AG10803 (cell line): ENCODE measurements around the gene ABHD3.
"Not testable (repeated sequence)": the region's sequence is repeated elsewhere in the genome, so short reads cannot be mapped to it uniquely, and the experiment has no call there.

Experiments
- DNase-seq: peaks from one replicate; pipeline ENCODE4 v3.0.0; 2010; ENCODE audit warnings: low read depth
- H3K4me3 ChIP-seq: 2 replicates; pipeline ENCODE4 v1.5.1; 2011; ENCODE audit warnings: mild to moderate bottlenecking, low read length, control low read depth
- CTCF ChIP-seq: conservative IDR thresholded peaks from 2 replicates; pipeline ENCODE4 v1.5.1; 2011; ENCODE audit warnings: mild to moderate bottlenecking, low read length, control low read depth, inconsistent platforms

ABHD3 gene

DNA sequence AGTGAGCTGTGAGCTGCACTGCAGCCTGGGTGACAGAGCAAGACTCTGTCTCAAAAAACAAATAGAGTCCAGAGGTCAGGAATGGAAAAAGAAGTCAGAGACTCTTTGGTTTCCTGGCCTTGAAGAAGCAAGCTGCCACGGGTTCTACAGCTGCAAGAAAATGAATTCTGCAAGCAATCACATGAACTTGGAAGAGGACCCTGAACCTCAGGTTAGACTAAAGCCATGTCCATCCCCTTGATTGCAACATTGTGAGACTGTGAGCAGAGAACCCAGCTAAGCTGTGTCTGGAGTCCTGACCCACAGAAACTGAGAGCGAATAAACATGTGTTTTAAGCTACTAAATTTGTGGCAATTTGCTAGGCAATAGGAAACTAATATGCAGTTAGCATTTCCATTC, 23.1 kb upstream of the ABHD3 start:
- DNase-seq = no peak
- no peak overlapping the region for H3K4me3 ChIP-seq
- no peak for TF ChIP-seq CTCF

DNA sequence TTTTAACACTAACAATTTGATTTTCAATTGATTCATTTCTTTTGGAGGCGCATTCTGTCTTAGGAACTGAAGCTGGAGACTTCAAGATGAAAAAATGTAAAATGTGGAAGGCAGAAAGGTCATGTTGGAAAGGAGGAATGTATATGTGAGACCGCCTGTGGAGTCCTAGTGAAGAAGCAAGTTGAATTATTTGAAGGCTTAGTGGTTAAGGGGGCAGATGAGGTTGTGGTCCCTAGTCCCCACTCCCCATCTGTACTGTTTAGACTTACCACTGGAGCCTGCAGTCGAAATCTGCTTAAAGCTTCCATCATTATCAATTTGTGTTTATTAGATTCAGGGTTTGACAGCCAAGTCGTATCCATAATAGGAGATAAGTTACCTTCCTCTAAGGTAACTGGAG, 20.6 kb upstream of the ABHD3 start:
- DNase-seq = no peak
- TF ChIP-seq CTCF = no peak
- no peak overlapping the region for H3K4me3 ChIP-seq

GRCh38 chr18:21722687-21723086, 18.1 kb upstream of the ABHD3 start:
- no peak for TF ChIP-seq CTCF
- no peak for DNase-seq
- no peak overlapping the region for H3K4me3 ChIP-seq

- H3K4me3 ChIP-seq = no peak overlapping the region
- no peak for DNase-seq
- TF ChIP-seq CTCF = no peak
Measured at GRCh38 chr18:21714474-21714873, 9.9 kb upstream of the ABHD3 start.

DNA sequence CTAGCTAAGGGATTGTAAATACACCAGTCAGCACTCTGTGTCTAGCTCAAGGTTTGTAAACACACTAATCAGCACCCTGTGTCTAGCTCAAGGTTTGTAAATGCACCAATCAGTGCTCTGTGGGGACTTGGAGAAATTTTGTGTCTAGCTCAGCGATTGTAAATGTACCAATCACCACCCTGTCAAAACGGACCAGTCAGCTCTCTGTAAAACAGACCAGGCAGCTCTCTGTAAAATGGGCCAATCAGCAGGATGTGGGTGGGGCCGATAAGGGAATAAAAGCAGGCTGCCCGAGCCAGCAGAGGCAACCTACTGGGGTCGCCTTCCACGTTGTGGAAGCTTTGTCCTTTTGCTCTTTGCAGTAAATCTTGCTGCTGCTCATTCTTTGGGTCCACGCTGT, 2.6 kb upstream of the ABHD3 start:
- not testable (repeated sequence) for H3K4me3 ChIP-seq, DNase-seq

DNA sequence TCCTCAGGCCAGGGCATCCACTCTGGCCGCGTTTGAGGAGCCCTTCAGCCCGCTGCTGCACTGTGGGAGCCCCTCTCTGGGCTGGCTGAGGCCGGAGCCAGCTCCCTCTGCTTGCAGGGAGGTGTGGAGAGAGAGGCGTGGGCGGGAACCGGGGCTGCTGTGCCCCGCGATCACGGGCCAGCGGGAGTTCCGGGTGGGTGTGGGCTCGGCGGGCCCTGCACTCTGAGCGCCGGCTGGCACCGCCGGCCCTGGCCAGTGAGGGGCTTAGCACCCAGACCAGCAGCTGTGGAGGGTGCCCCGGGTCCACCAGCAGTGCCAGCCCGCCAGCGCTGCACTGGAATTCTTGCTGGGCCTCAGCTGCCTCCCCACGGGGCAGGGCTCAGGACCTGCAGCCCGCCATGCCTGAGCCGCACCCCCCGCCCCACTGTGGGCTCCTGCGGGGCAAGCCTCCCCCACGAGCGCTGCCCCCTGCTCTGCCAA, 1.9 kb upstream of the ABHD3 start:
- TF ChIP-seq CTCF = no peak
- no peak for DNase-seq
- H3K4me3 ChIP-seq = no peak overlapping the region

- no peak for TF ChIP-seq CTCF
- peak overlapping the region; percentile 80 for H3K4me3 ChIP-seq
- DNase-seq = no peak
Measured at GRCh38 chr18:21703241-21703820, 1.2 kb downstream of the ABHD3 start.

DNA sequence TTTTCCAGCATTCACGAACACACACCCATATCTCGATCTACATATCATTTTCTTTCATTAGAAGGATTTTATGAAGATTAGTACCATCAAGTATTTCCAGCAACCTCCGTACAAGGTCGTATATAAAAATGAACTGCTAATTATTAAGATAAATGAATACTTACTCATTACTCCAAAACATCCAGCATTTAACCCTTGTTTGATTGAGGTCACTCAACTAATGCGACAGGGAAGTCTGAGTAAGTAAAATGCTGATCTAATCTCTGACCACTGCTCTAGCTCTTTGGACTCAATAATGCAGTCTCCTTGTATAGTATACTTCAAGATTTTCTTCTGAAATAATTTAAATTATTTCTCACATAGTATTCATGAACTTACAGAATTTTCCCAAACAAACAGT, 2.0 kb downstream of the ABHD3 start:
- TF ChIP-seq CTCF = no peak
- DNase-seq = no peak
- H3K4me3 ChIP-seq = no peak overlapping the region
